Neural progenitor cell (in vitro differentiated cells): Measurements from ENCODE around the gene LRRC27. TPM values are rescaled to one million over a fixed set of nuclear protein-coding genes. Genes with fewer than 3 reads are reported as not detected.

ENCODE experiments used
- DNase-seq: peaks from one replicate; pipeline ENCODE4 v3.0.0-alpha.2; 2016; ENCODE audit warnings: low spot score
- H2AFZ ChIP-seq: fragments of 200-600 bp; sonication (generic); replicated peaks from 2 replicates; pipeline ENCODE4 v1.6.1; 2016; ENCODE audit warnings: antibody characterized with exemption
- H3F3A ChIP-seq: fragments of 200-600 bp; sonication (generic); 2 replicates; pipeline ENCODE4 v1.6.1; 2016; ENCODE audit warnings: antibody characterized with exemption, low read depth
- H3K27ac ChIP-seq: fragments of 200-600 bp; sonication (generic); 2 replicates; pipeline ENCODE4 v1.5.1; 2016; ENCODE audit warnings: mild to moderate bottlenecking
- H3K27me3 ChIP-seq: fragments of 200-600 bp; sonication (generic); 2 replicates; pipeline ENCODE4 v1.6.1; 2016; ENCODE audit warnings: mild to moderate bottlenecking, moderate library complexity
- H3K36me3 ChIP-seq: fragments of 200-600 bp; sonication (generic); 2 replicates; pipeline ENCODE4 v1.5.1; 2016
- H3K4me1 ChIP-seq: fragments of 200-600 bp; sonication (generic); 2 replicates; pipeline ENCODE4 v1.6.1; 2016; ENCODE audit warnings: mixed run types
- H3K4me2 ChIP-seq: fragments of 200-600 bp; sonication (generic); 2 replicates; pipeline ENCODE4 v1.6.1; 2016
- H3K4me3 ChIP-seq: fragments of 200-600 bp; sonication (generic); 2 replicates; pipeline ENCODE4 v1.5.1; 2016
- H3K79me2 ChIP-seq: fragments of 200-600 bp; sonication (generic); 2 replicates; pipeline ENCODE4 v1.6.1; 2016; ENCODE audit warnings: low read depth
- H3K9ac ChIP-seq: fragments of 200-600 bp; sonication (generic); 2 replicates; pipeline ENCODE4 v1.6.1; 2016
- H3K9me3 ChIP-seq: fragments of 200-600 bp; sonication (generic); 2 replicates; pipeline ENCODE4 v1.5.1; 2016; ENCODE audit warnings: low read depth
- H4K20me1 ChIP-seq: fragments of 200-600 bp; sonication (generic); 2 replicates; pipeline ENCODE4 v1.6.1; 2016; ENCODE audit warnings: low read depth
- H3K27ac Mint-ChIP-seq: 3 replicates; pipeline ENCODE4 v1.8.0; 2021; ENCODE audit warnings: mixed read lengths
- H3K27me3 Mint-ChIP-seq: 2 replicates; pipeline ENCODE4 v1.8.0; 2022; ENCODE audit warnings: low read depth, mild to moderate bottlenecking, inconsistent platforms, moderate library complexity, mixed read lengths; ENCODE audit not compliant: insufficient read depth
- H3K36me3 Mint-ChIP-seq: 3 replicates; pipeline ENCODE4 v1.8.0; 2021; ENCODE audit warnings: mixed read lengths
- H3K4me1 Mint-ChIP-seq: 3 replicates; pipeline ENCODE4 v1.8.0; 2021; ENCODE audit warnings: mixed read lengths
- H3K4me3 Mint-ChIP-seq: 3 replicates; pipeline ENCODE4 v1.8.0; 2021; ENCODE audit warnings: mild to moderate bottlenecking, moderate library complexity, mixed read lengths
- H3K9me3 Mint-ChIP-seq: 3 replicates; pipeline ENCODE4 v1.8.0; 2020; ENCODE audit warnings: mixed read lengths
- EZH2 ChIP-seq: fragments of 200-600 bp; sonication (generic); IDR thresholded peaks from 2 replicates; pipeline ENCODE4 v1.6.1; 2017; ENCODE audit warnings: antibody characterized with exemption, mild to moderate bottlenecking, moderate library complexity
- EZH2phosphoT487 ChIP-seq: fragments of 200-600 bp; sonication (generic); IDR thresholded peaks from 2 replicates; pipeline ENCODE4 v1.6.1; 2017; ENCODE audit warnings: antibody characterized with exemption
- total RNA-seq: library from RNA; depleted of rRNA; stranded (reverse); fragments of >200 nt; gene quantifications from 2 replicates; pipeline ENCODE4 v1.2.3, GENCODE V29; 2015; ENCODE audit warnings: low replicate concordance
- TF ChIP-seq, protein P1 (sequence below): fragments of 200-600 bp; sonication (generic); IDR thresholded peaks from 2 replicates; pipeline ENCODE4 v1.5.1; 2017; ENCODE audit warnings: antibody characterized with exemption, mild to moderate bottlenecking

Gene LRRC27
- total RNA-seq, 1 donor from 2014 or later, result 16.9 TPM

- Histone ChIP-seq H3K79me2 (no peaks in the 10 kb centered on the region), H3K36me3 (no peaks in the 10 kb centered on the region), H3K4me2 (no peak overlapping the region)
Measured at GRCh38 chr10:132347211-132347930, 15.4 kb downstream of the LRRC27 start.

DNA sequence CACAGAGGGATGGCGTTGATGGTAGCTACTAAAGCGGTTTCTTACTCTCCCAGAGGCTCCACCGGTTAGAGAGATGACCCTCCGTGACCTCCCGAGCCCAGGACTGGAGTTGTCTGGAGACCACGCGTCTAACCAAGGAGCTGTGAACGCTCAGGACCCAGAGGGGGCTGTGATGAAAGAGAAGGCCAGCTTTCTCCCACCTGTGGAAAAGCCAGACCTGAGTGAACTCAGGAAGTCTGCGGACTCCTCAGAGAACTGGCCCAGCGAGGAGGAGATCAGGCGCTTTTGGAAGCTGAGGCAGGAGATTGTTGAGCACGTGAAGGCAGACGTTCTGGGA is 15.9 kb downstream of the LRRC27 start:
- no peaks in the 10 kb centered on the region for H3K4me1 ChIP-seq
- no peak overlapping the region for H2AFZ ChIP-seq
- H3K36me3 Mint-ChIP-seq, result peaks cover 15% of the 10 kb centered on the region
- no peaks in the 10 kb centered on the region for H3K36me3 ChIP-seq
- no peak for TF ChIP-seq EZH2
- TF ChIP-seq, protein P1, sequence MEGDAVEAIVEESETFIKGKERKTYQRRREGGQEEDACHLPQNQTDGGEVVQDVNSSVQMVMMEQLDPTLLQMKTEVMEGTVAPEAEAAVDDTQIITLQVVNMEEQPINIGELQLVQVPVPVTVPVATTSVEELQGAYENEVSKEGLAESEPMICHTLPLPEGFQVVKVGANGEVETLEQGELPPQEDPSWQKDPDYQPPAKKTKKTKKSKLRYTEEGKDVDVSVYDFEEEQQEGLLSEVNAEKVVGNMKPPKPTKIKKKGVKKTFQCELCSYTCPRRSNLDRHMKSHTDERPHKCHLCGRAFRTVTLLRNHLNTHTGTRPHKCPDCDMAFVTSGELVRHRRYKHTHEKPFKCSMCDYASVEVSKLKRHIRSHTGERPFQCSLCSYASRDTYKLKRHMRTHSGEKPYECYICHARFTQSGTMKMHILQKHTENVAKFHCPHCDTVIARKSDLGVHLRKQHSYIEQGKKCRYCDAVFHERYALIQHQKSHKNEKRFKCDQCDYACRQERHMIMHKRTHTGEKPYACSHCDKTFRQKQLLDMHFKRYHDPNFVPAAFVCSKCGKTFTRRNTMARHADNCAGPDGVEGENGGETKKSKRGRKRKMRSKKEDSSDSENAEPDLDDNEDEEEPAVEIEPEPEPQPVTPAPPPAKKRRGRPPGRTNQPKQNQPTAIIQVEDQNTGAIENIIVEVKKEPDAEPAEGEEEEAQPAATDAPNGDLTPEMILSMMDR, result no peak
- TF ChIP-seq EZH2phosphoT487, result no peak
- H3K27me3 Mint-ChIP-seq, result peaks cover 6% of the 10 kb centered on the region
- H3K9me3 Mint-ChIP-seq, result no peaks in the 10 kb centered on the region
- peaks cover 15% of the 10 kb centered on the region for H3K4me1 Mint-ChIP-seq
- H3K4me3 ChIP-seq, result no peak overlapping the region
- no peaks in the 10 kb centered on the region for H3K27me3 ChIP-seq
- H3K27ac Mint-ChIP-seq, result no peak overlapping the region
- H3K4me3 Mint-ChIP-seq, result no peak overlapping the region
- no peak for DNase-seq
- H3K9ac ChIP-seq, result no peak overlapping the region
- no peaks in the 10 kb centered on the region for H3K9me3 ChIP-seq
- H3K79me2 ChIP-seq, result no peaks in the 10 kb centered on the region
- no peaks in the 10 kb centered on the region for H3F3A ChIP-seq
- H4K20me1 ChIP-seq, result no peaks in the 10 kb centered on the region
- no peak overlapping the region for H3K4me2 ChIP-seq
- H3K27ac ChIP-seq, result no peak overlapping the region

More at GRCh38 chr10:132347211-132347930, 15.4 kb downstream of the LRRC27 start:
- no peak overlapping the region for H3K27ac ChIP-seq
- DNase-seq, result no peak
- H3F3A ChIP-seq, result no peaks in the 10 kb centered on the region
- Mint-ChIP-seq H3K27me3 (peaks cover 6% of the 10 kb centered on the region), H3K4me3 (no peak overlapping the region), H3K4me1 (peaks cover 12% of the 10 kb centered on the region), H3K9me3 (peaks cover 2% of the 10 kb centered on the region), H3K27ac (peak overlapping the region; percentile 66), H3K36me3 (peaks cover 17% of the 10 kb centered on the region)
- no peak overlapping the region for H3K9ac ChIP-seq
- H3K4me3 ChIP-seq, result no peak overlapping the region
- no peaks in the 10 kb centered on the region for H3K4me1 ChIP-seq
- H4K20me1 ChIP-seq, result no peaks in the 10 kb centered on the region
- H3K9me3 ChIP-seq, result no peaks in the 10 kb centered on the region
- H2AFZ ChIP-seq, result no peak overlapping the region
- H3K27me3 ChIP-seq, result no peaks in the 10 kb centered on the region
- TF ChIP-seq EZH2, result no peak
- TF ChIP-seq, protein P1, result no peak
- no peak for TF ChIP-seq EZH2phosphoT487

DNA sequence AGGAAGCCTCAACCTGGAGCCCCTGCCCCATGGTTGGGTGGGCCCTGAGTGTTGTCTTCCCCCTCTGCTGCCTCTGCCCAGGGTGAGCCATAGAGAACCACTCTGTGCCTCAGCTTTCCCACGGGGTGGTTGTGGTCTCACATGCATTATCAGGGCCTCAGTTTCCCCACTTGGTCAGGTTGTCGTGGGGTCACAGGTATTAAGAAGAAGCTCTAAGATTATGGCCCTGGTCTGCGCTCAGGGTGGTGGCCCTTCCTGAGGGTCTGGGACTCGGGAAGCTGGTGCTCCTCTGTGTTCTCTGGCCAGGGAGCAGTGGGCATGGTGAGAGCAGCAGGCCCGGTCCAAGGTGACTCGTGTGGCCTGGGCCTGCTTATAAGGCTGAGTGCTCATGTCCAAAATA is 17.8 kb downstream of the LRRC27 start:
- DNase-seq, result no peak
- H3K36me3 Mint-ChIP-seq, result peaks cover 10% of the 10 kb centered on the region
- Histone ChIP-seq H3F3A (no peaks in the 10 kb centered on the region), H3K9ac (no peak overlapping the region), H3K79me2 (no peaks in the 10 kb centered on the region), H3K27ac (no peak overlapping the region), H2AFZ (no peak overlapping the region), H3K9me3 (no peaks in the 10 kb centered on the region), H3K4me3 (no peak overlapping the region), H3K27me3 (no peaks in the 10 kb centered on the region), H4K20me1 (no peaks in the 10 kb centered on the region), H3K4me1 (no peaks in the 10 kb centered on the region), H3K36me3 (no peaks in the 10 kb centered on the region), H3K4me2 (no peak overlapping the region)
- no peak overlapping the region for H3K27ac Mint-ChIP-seq
- peaks cover 18% of the 10 kb centered on the region for H3K4me1 Mint-ChIP-seq
- H3K27me3 Mint-ChIP-seq, result peaks cover 6% of the 10 kb centered on the region
- no peaks in the 10 kb centered on the region for H3K9me3 Mint-ChIP-seq
- TF ChIP-seq EZH2 (no peak), EZH2phosphoT487 (no peak)
- TF ChIP-seq, protein P1, result no peak
- H3K4me3 Mint-ChIP-seq, result no peak overlapping the region
